Cardiac fibroblast (primary cell): ENCODE results near the gene GPC6.

Source experiments
- DNase-seq, 2 donors: peaks; one replicate each; pipeline versions ENCODE4 v3.0.0 to v3.0.0-alpha.2; 2010; ENCODE audit warnings: low read depth in 2 of 2
- H3K4me3 ChIP-seq, 2 donors: replicated peaks in 1 of 2; 1 replicate in 1 of 2; 2 replicates in 1 of 2; pipeline ENCODE4 v1.5.1; 2011; ENCODE audit warnings: low read depth in 2 of 2, low read length in 2 of 2, mild to moderate bottlenecking in 2 of 2, moderate library complexity in 1 of 2
- CTCF ChIP-seq: IDR thresholded peaks from one replicate; pipeline ENCODE4 v1.5.1; 2011; ENCODE audit warnings: low read depth, mild to moderate bottlenecking, low read length, inconsistent platforms

GPC6 gene

GRCh38 chr13:93235258-93236015 lies 8.8 kb downstream of the GPC6 start:
- DNase-seq, result peak; percentile 47 to 51
- no peak for TF ChIP-seq CTCF
- H3K4me3 ChIP-seq, result no peak overlapping the region

GRCh38 chr13:93238711-93239110 lies 12.1 kb downstream of the GPC6 start:
- no peak for TF ChIP-seq CTCF
- DNase-seq, result no peak
- no peak overlapping the region for H3K4me3 ChIP-seq

GRCh38 chr13:93243375-93244063 lies 16.9 kb downstream of the GPC6 start:
- DNase-seq, result no peak
- no peak for TF ChIP-seq CTCF
- no peak overlapping the region for H3K4me3 ChIP-seq

GRCh38 chr13:93244141-93244917 lies 17.7 kb downstream of the GPC6 start:
- peak overlapping the region; percentile 35 to 36 for H3K4me3 ChIP-seq
- TF ChIP-seq CTCF, result no peak
- peak; percentile 40 to 68 for DNase-seq

- DNase-seq, result peak; percentile 55 to 58
- TF ChIP-seq CTCF, result no peak
These were observed 18.3 kb downstream of the GPC6 start for GRCh38 chr13:93244918-93245280.

GRCh38 chr13:93246069-93246468 lies 19.5 kb downstream of the GPC6 start:
- H3K4me3 ChIP-seq, result no peak overlapping the region
- no peak for TF ChIP-seq CTCF
- no peak for DNase-seq

More at GRCh38 chr13:93244918-93245280, 18.3 kb downstream of the GPC6 start:
- peak overlapping the region; percentile 35 to 36 for H3K4me3 ChIP-seq
